Upper lobe of left lung (tissue), 4 donors: ENCODE data around the gene AK1.

Source experiments
- POLR2AphosphoS5 ChIP-seq, 2 donors: sonication (generic); formaldehyde crosslinking; IDR thresholded peaks; one replicate each; pipeline ENCODE4 v1.5.1; 2017; ENCODE audit warnings: antibody characterized with exemption in 2 of 2
- TF ChIP-seq, protein P1 (sequence below), 6 experiments: fragments of 450-650 bp in 4 of 6; fragments of 200-600 bp in 2 of 6; sonication (generic) in 2 of 6; IDR thresholded peaks; one replicate each; pipeline ENCODE4 v1.5.1; 2016 to 2019; ENCODE audit warnings: antibody characterized with exemption in 6 of 6

DNA sequence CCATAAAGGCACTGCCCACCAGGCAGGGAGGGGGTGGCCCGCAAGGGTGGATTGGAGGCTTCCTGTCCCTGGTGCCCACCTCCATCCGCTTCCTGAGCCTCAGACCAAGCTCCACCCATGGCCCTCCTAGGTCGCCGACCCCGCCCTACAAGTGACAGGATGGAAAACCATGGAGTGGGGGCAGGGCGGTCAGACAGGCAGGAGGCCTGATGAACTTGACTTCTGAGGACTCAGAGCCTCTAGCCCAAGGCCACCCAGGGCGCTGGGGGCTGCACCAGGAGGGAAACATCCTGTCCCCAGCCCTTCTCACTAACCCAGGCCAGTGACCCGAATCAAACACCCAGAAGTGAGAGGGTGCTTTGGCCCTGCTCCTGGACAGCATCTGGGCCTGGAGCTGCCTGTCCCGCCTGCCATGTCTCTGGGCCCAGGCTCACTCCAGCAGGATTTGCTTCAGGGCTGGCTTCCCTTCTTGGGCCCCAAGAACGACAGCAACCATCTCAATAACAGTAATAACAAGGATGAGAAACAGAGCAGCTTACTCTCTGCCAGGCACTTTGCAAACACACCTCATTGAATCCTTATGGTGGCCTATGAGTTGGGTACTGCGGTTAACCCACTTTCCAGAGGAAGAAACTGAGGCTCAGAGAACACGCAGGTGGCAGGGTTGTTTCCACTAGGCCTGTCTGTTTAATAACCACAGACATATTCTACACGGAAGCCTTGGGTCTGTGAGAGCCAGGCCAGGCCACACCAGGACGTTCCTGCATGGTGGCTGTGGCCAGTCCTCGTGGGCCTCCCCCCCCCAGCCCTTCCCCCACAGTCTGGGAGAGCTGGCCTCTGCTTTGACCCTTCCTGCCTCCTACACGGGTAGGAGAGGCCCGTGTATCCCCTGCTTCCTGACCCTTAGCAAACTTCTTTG is 26.3 kb upstream of the AK1 start:
- TF ChIP-seq, protein P1, sequence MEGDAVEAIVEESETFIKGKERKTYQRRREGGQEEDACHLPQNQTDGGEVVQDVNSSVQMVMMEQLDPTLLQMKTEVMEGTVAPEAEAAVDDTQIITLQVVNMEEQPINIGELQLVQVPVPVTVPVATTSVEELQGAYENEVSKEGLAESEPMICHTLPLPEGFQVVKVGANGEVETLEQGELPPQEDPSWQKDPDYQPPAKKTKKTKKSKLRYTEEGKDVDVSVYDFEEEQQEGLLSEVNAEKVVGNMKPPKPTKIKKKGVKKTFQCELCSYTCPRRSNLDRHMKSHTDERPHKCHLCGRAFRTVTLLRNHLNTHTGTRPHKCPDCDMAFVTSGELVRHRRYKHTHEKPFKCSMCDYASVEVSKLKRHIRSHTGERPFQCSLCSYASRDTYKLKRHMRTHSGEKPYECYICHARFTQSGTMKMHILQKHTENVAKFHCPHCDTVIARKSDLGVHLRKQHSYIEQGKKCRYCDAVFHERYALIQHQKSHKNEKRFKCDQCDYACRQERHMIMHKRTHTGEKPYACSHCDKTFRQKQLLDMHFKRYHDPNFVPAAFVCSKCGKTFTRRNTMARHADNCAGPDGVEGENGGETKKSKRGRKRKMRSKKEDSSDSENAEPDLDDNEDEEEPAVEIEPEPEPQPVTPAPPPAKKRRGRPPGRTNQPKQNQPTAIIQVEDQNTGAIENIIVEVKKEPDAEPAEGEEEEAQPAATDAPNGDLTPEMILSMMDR (IDR thresholded peaks at IDR 0.05): no peak
- TF ChIP-seq POLR2AphosphoS5 (IDR thresholded peaks at IDR 0.05): peak; percentile 79 to 84
